Hindlimb muscle (tissue), 1 donor: Measurements from ENCODE around the gene SOSTDC1. TPM values are rescaled to one million over a fixed set of nuclear protein-coding genes. Genes with fewer than 3 reads are reported as not detected.

Experiments
- DNase-seq: peaks from one replicate; pipeline ENCODE4 v3.0.0-alpha.2; 2013
- polyA plus RNA-seq: library from polyadenylated mRNA; unstranded; fragments of 120-200 nt; gene quantifications from one replicate; pipeline ENCODE4 v1.2.1, GENCODE V29; 2013; ENCODE audit not compliant: insufficient read length

Gene SOSTDC1
- polyA plus RNA-seq, 1 donor = 6.1 TPM

DNA sequence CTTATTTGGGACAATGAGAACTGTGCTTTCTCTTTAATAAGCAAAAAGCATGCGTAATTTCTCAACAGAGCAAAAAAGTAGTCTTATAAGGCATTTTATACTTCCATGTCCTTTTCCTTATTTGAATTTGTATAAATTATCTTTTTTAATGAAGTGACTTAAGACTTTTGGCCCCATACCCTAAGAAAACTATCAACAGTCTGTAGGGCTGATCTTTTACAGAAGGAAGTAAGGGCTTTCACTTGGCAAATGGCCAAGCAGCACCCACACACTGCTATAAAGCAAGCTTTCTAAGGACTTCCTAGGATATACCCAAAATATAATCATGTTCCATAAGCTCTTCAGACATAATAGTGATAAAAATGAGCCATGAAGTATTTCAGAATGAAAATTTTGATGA, 47.6 kb downstream of the SOSTDC1 start:
- DNase-seq = no peak

DNA sequence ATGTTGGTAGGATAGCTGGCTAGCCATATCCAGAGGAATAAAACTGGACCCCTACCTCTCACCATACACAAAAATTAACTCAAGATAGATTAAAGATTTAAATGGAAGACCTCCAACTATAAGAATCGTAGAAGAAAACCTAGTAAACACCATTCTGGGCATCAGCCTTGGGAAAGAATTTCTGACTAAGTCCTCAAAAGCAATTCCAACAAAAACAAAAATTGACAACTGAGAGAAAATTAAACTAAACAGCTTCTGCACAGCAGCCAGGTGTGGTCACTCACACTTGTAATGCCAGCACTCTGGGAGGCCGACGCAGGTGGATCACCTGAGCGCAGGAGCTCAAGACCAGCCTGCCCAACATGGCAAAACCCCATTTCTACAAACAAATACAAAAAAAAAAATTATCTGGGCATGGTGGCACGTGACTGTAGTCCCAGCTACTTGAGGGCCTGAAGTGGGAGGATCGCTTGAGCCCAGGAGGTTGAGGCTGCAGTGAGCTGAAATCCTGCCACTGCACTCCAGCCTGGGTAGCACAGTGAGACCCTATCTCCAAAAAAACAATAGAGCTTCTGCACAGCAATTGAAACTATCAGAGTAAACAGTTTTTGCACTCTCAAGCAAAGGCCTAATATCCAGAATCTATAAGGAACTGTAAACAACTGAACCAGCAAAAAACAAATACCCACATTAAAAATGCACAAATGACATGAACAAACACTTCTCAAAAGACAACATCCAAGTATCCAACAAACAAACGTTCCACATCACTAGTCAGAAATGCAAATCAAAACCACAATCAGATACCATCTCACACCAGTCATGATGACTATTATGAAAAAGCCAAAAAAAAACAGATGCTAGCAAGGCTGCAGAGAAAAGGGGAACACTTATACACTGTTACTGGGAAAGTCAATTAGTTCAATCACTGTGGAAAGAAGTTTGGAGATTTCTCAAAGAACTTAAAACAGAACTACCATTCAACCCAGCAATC, 49.0 kb downstream of the SOSTDC1 start:
- no peak for DNase-seq

DNA sequence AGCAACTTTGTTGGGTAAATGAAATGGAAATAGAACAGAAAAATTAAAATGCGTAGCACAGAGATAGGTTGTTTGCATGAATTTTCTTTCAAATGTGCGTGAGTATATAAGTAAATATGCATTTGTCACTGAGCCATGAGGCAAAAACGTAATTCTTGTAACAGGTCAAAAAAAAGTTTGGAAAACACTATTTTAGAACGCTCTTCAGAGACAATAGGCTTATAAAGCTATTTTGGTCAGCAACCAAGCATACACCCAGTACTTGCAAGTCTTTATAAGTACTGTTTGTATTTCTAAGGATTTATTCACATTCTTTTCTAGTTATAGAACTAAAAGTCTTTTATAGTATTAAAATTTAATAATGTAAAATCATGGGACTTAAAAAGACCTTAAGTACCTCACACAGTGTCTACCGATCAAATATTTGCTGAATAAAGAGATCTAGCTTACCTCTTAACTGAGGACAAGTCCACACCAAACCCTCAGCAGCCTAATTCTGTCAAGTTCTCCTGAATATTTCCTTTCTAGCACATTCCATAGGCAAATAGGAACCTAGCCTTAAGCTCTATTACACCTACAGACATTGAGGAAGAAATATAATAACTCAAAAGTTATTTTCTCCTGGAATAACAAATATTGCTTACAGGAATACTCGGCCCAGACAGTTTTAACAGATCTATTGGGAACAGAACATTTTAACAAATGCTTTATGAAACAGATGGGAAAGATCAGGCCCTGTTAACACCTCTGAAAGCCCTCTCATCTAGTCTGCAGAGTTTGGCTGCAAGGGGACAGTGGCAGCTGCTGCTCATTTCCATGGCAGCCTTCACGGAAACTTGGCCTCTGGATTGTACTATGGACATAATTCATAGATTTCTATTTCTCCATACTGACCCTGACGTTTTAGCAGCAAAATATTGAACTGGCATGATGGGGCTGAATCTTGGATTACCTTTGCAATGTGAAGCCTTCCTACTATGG, 53.0 kb downstream of the SOSTDC1 start:
- peak; percentile 84 for DNase-seq

Other genes starting within 250 kb of the SOSTDC1 start
- 4.4 TPM for gene CRPPA, start 44.2 kb downstream of the SOSTDC1 start, polyA plus RNA-seq
- gene LRRC72, start 61.1 kb upstream of the SOSTDC1 start, polyA plus RNA-seq = not detected
- gene ANKMY2, start 180.0 kb upstream of the SOSTDC1 start, polyA plus RNA-seq = 22.8 TPM
- 142 TPM for gene BZW2, start 180.4 kb upstream of the SOSTDC1 start, polyA plus RNA-seq